ENCODE data around the gene TCTN3. TPM values are rescaled to one million over a fixed set of nuclear protein-coding genes. Genes with fewer than 3 reads are reported as not detected.

The TCTN3 gene
- total RNA-seq, 2 donors from 2014 or later = 53.5 to 57.7 TPM

DNA sequence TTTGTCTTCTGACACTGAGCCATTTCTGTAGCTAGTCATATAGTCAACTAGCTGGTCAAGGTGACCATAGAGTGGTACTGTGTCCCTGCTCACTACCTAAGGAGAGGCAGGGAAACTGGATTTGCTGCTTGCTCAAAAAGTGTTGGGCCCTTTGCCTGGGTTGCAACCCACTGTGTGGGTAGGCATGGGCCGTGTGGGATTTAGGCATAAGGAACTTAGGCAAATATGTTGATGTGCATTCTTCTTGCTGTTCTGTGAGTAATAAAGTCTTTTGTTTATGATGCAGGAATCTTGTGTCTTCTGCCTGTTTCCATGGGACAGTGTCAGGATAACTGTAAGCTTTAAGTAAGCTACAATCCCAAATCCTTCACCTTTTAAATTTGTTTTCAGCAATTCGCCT lies 23.1 kb upstream of the TCTN3 start:
- Histone ChIP-seq H3K4me3 (ENCODE audit: low read length) (no peak overlapping the region), H3K9me3 (ENCODE audit: control insufficient read depth, low read length) (no peaks in the 10 kb centered on the region), H3K36me3 (ENCODE audit: control insufficient read depth, insufficient read depth, low read length) (no peaks in the 10 kb centered on the region), H3K9ac (ENCODE audit: extremely low read depth, low read length, poor library complexity, severe bottlenecking) (no peak overlapping the region), H3K4me1 (ENCODE audit: control insufficient read depth, insufficient read depth, low read length) (no peaks in the 10 kb centered on the region), H3K27ac (ENCODE audit: low read depth, low read length) (no peak overlapping the region), H3K27me3 (ENCODE audit: control insufficient read depth, insufficient read depth, low read length, poor library complexity, severe bottlenecking) (no peaks in the 10 kb centered on the region)
- H3K9me3 Mint-ChIP-seq = peaks cover 2% of the 10 kb centered on the region
- peaks cover 2% of the 10 kb centered on the region for H3K27me3 Mint-ChIP-seq (ENCODE audit: insufficient read depth)
- H3K4me3 Mint-ChIP-seq = no peak overlapping the region
- 100% methylated on average over 2 of the region's 2 CpGs; no CpG with 5 or more reads in 1 of the 2 experiments for WGBS, 2 experiments (ENCODE audit: insufficient coverage in 1 of 2, insufficient read length in 1 of 2)
- no peaks in the 10 kb centered on the region for H3K4me1 Mint-ChIP-seq
- no peak overlapping the region for H3K27ac Mint-ChIP-seq
- H3K36me3 Mint-ChIP-seq (ENCODE audit: low read depth) = no peaks in the 10 kb centered on the region
- no peak for DNase-seq
- TF ChIP-seq, protein P1, sequence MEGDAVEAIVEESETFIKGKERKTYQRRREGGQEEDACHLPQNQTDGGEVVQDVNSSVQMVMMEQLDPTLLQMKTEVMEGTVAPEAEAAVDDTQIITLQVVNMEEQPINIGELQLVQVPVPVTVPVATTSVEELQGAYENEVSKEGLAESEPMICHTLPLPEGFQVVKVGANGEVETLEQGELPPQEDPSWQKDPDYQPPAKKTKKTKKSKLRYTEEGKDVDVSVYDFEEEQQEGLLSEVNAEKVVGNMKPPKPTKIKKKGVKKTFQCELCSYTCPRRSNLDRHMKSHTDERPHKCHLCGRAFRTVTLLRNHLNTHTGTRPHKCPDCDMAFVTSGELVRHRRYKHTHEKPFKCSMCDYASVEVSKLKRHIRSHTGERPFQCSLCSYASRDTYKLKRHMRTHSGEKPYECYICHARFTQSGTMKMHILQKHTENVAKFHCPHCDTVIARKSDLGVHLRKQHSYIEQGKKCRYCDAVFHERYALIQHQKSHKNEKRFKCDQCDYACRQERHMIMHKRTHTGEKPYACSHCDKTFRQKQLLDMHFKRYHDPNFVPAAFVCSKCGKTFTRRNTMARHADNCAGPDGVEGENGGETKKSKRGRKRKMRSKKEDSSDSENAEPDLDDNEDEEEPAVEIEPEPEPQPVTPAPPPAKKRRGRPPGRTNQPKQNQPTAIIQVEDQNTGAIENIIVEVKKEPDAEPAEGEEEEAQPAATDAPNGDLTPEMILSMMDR (conservative IDR thresholded peaks at IDR 0.05) = no peak

DNA sequence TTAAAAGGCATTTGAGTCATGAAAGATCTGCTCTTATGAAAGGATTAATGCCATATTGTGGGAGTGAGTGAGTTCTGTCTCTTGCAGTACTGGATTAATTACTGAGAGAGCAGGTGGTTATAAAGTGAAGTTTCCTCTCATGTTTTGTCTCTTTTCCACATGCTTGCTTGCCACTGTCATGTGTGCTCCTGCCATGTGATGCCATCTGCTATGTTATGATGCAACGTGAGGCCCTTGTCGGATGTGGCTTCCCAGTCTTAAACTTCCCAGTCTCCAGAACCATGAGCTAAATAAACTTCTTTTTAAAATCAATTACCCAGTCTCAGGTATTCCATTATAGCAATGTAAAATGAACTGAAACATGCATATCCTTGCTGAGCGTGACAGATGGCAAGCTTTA lies 22.7 kb upstream of the TCTN3 start:
- H3K27ac Mint-ChIP-seq = no peak overlapping the region
- DNase-seq = no peak
- Histone ChIP-seq H3K9me3 (ENCODE audit: control insufficient read depth, low read length) (no peaks in the 10 kb centered on the region), H3K4me3 (ENCODE audit: low read length) (no peak overlapping the region), H3K9ac (ENCODE audit: extremely low read depth, low read length, poor library complexity, severe bottlenecking) (no peak overlapping the region), H3K27me3 (ENCODE audit: control insufficient read depth, insufficient read depth, low read length, poor library complexity, severe bottlenecking) (no peaks in the 10 kb centered on the region), H3K27ac (ENCODE audit: low read depth, low read length) (no peak overlapping the region), H3K4me1 (ENCODE audit: control insufficient read depth, insufficient read depth, low read length) (no peaks in the 10 kb centered on the region), H3K36me3 (ENCODE audit: control insufficient read depth, insufficient read depth, low read length) (no peaks in the 10 kb centered on the region)
- H3K4me1 Mint-ChIP-seq = no peaks in the 10 kb centered on the region
- TF ChIP-seq, protein P1 (conservative IDR thresholded peaks at IDR 0.05) = no peak
- no peak overlapping the region for H3K4me3 Mint-ChIP-seq
- 93 to 100% methylated on average over 3 of the region's 3 CpGs for WGBS, 2 experiments (ENCODE audit: insufficient coverage in 1 of 2, insufficient read length in 1 of 2)
- H3K36me3 Mint-ChIP-seq (ENCODE audit: low read depth) = no peaks in the 10 kb centered on the region
- H3K9me3 Mint-ChIP-seq = no peaks in the 10 kb centered on the region
- peaks cover 2% of the 10 kb centered on the region for H3K27me3 Mint-ChIP-seq (ENCODE audit: insufficient read depth)

DNA sequence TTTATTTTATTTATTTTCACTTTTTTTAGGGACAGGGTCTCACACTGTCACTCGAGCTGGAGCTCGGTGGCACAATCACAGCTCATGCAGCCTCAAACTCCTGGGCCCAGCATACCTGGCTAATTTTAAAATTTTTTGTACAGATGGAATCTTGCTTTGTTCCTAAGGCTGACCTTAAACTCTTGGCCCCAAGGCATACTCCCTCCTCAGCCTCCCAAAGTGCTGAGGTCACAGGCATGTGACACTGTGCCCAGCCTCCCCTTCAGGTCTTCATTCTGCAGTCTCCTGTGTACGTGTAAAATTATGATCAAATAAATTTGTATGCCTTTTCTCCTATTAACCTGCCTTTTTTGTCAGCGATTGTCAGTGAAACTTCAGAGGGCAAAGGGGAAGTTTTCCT lies 17.8 kb upstream of the TCTN3 start:
- Histone ChIP-seq H3K4me1 (ENCODE audit: control insufficient read depth, insufficient read depth, low read length) (no peaks in the 10 kb centered on the region), H3K4me3 (ENCODE audit: low read length) (no peak overlapping the region), H3K9ac (ENCODE audit: extremely low read depth, low read length, poor library complexity, severe bottlenecking) (no peak overlapping the region), H3K27me3 (ENCODE audit: control insufficient read depth, insufficient read depth, low read length, poor library complexity, severe bottlenecking) (no peaks in the 10 kb centered on the region), H3K36me3 (ENCODE audit: control insufficient read depth, insufficient read depth, low read length) (no peaks in the 10 kb centered on the region), H3K9me3 (ENCODE audit: control insufficient read depth, low read length) (no peaks in the 10 kb centered on the region), H3K27ac (ENCODE audit: low read depth, low read length) (no peak overlapping the region)
- no peak for DNase-seq
- Mint-ChIP-seq H3K36me3 (ENCODE audit: low read depth) (no peaks in the 10 kb centered on the region), H3K4me3 (no peak overlapping the region), H3K27ac (no peak overlapping the region), H3K4me1 (no peaks in the 10 kb centered on the region), H3K27me3 (ENCODE audit: insufficient read depth) (no peaks in the 10 kb centered on the region), H3K9me3 (peaks cover 6% of the 10 kb centered on the region)
- TF ChIP-seq, protein P1 (conservative IDR thresholded peaks at IDR 0.05) = no peak
- 91 to 95% methylated on average over 4 of the region's 4 CpGs for WGBS, 2 experiments (ENCODE audit: insufficient coverage in 1 of 2, insufficient read length in 1 of 2)

All from endodermal cell (in vitro differentiated cells).